Sciatic nerve (tissue), 2 donors: ENCODE results near the gene TBX15. TPM values are rescaled to one million over a fixed set of nuclear protein-coding genes. Genes with fewer than 3 reads are reported as not detected.

Experiments used
- ATAC-seq: fragments of 200-7000 bp; cut with Tn5 transposase; one replicate; pipeline ENCODE4 v1.9.1; 2020; ENCODE audit warnings: mild to moderate bottlenecking, moderate library complexity
- DNase-seq: peaks from one replicate; pipeline ENCODE4 v3.0.0-alpha.2; 2020; ENCODE audit warnings: low spot score
- intact Hi-C: fragments of 100-400 bp; cut with DNase I; formaldehyde crosslinking; loops from one replicate; pipeline ENCODE4 v1.14.2; 2022
- total RNA-seq: library from RNA; stranded (reverse); fragmentation: NEBNext Ultra II Directional; extraction: Animal tissue kit (Norgen Biotek cat#: 25700); gene quantifications from one replicate; pipeline ENCODE4 v1.2.1, GENCODE V29; 2021
- donor health status: DM: no; HTN: no; CAD: no.
- donor health status: DM: no; HTN: no; CAD: no.

Gene TBX15
- total RNA-seq, 1 donor from 2014 or later: 12.5 TPM

GRCh38 chr1:118914379-118915161, 73.6 kb downstream of the TBX15 start:
- DNase-seq (no peak), ATAC-seq (no peak)
- intact Hi-C loops: no loop called here

DNA sequence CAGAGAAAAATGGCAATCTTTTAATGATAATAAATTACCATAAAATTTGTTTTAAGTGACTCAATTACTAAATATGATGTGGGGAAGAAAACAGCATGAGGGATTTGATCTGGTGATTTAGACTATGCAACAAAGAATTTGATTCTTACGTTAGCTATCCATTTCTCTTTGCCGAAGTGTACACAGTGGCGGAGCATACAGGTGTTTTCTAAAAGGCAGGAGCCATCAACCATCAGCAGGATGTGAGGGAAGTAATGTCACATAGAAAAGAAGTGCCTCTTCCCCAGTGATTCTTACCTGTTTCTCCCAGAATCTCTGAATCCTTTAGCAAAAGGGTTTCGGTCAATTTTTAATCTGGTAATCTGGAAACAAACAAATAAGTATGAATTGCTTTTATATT, 74.3 kb downstream of the TBX15 start:
- intact Hi-C loops: no loop called here
- DNase-seq: no peak
- ATAC-seq: no peak

- DNase-seq (no peak), ATAC-seq (no peak)
- intact Hi-C loops: no loop called here
Observed at GRCh38 chr1:118912574-118912973, 75.6 kb downstream of the TBX15 start.

- intact Hi-C loops: no loop called here
- no peak for DNase-seq
- no peak for ATAC-seq
Observed at GRCh38 chr1:118911571-118911970, 76.6 kb downstream of the TBX15 start.

- ATAC-seq: no peak
- intact Hi-C loops: no loop called here
- no peak for DNase-seq
Observed at GRCh38 chr1:118907466-118907865, 80.7 kb downstream of the TBX15 start.

DNA sequence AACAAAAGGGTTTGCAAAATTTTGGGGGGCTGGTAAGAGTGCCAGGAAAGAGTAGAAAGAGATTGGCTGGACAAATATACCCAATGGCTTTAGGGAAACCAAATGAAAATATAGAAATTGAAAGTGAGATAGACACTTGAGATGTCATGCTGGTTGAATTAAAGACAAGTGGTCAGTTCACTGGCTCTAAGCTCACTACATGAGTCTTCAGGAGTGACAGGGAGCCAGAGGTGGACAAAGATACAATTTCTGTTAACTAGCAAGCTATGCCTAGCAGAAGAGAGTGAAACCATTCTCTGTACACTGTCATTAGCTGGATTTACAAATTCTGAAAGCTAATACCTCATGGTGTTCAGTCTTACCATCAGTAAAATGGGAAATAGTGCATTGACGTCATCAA, 82.5 kb downstream of the TBX15 start:
- DNase-seq (no peak), ATAC-seq (peak; percentile 60)
- intact Hi-C loops: no loop called here

DNA sequence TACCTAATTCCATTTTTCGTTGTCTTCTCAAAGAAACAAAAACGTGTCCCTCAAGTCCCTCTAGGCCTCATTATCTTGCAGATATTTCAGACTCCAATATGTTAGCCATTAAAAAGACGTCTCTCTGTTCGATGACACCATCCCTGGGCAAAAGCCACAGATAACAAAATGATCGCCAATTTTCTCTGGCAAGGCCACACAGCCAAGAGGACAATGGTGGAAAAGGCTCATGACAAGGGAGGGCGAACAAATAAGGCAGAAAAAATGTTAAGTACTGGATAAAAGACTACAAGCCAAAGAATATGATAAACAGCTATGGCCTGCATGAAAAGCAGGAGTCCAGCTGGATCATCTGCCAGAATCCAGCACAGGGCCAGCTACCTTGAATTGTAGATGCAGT, 82.9 kb downstream of the TBX15 start:
- intact Hi-C loops: no loop called here
- ATAC-seq (peak; percentile 93), DNase-seq (peak; percentile 66)

GRCh38 chr1:118902711-118903191, 85.4 kb downstream of the TBX15 start:
- ATAC-seq (no peak), DNase-seq (no peak)
- intact Hi-C loops: no loop called here

- no peak for DNase-seq
- intact Hi-C loops: no loop called here
- ATAC-seq: no peak
Observed at GRCh38 chr1:118902299-118902698, 85.8 kb downstream of the TBX15 start.

- DNase-seq: no peak
- intact Hi-C loops: no loop called here
- ATAC-seq: no peak
Observed at GRCh38 chr1:118900643-118901440, 87.3 kb downstream of the TBX15 start.

- intact Hi-C loops: loop anchor here (5.0 kb wide), 1 partner anchor 1912 kb away; no protein-coding TSS in a partner anchor
- ATAC-seq (no peak), DNase-seq (no peak)
Observed at GRCh38 chr1:118899340-118899739, 88.8 kb downstream of the TBX15 start.

DNA sequence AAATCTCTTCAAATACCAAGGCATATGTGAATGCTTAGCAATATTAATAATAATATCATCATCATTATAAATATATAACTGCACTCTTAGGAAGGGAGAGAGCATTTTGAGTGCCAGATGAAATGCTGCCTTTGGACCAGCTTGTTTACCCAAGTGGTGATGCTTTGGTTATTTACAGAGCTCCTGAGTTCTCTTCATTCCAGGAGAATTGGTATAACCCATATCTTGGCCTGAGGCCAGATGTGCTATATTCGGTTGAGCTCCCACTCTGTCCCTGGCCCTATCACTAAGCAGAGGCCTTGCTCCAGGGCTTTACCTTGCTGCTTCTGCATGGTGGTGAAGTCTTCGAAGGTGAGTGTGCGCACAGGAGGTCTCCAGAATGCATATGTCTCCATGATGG, 89.4 kb downstream of the TBX15 start:
- intact Hi-C loops: loop anchor here (5.0 kb wide), 1 partner anchor 1911 kb away; no protein-coding TSS in a partner anchor
- ATAC-seq: no peak
- DNase-seq: no peak

DNA sequence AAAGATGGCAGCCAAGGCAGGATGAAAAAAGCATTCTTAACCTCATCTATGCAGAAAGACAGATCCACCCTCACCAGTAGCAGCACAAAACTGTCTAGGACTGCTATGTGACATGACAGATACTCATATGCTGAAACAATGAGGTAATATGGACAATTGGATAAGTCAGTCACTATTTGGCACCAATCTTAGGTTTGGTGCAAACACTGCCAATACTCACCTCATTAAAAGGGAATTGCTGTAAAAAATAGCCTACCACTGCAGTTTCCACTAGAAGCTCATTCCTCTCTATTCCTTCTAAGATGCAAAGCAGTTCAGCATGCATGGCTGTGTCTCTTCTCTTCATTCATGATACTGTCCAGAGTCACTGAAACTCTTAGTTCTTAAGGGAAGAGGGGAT, 91.7 kb downstream of the TBX15 start:
- no peak for DNase-seq
- ATAC-seq: no peak
- intact Hi-C loops: loop anchor here (5.0 kb wide), 1 partner anchor 1909 kb away; no protein-coding TSS in a partner anchor

DNA sequence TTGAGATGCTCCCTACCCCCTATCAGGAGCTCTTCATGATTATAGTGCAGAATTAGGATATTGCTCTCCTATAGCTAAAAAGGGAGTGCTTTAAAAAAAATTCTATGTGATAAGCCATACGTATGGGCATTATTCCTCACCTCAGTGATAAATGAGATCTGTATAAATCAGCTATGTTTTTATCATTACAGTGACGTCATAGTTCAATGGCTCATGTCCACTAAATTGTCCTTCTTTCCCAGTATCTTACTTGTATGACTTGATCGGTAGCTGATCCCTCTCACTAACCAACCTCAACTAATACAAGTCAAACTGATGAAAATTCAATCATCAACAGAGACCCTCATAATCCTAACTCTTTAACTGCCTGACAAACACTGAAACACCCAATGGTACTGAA, 93.3 kb downstream of the TBX15 start:
- no peak for DNase-seq
- ATAC-seq: no peak
- intact Hi-C loops: loop anchor here (5.0 kb wide), 1 partner anchor 1908 kb away; no protein-coding TSS in a partner anchor

DNA sequence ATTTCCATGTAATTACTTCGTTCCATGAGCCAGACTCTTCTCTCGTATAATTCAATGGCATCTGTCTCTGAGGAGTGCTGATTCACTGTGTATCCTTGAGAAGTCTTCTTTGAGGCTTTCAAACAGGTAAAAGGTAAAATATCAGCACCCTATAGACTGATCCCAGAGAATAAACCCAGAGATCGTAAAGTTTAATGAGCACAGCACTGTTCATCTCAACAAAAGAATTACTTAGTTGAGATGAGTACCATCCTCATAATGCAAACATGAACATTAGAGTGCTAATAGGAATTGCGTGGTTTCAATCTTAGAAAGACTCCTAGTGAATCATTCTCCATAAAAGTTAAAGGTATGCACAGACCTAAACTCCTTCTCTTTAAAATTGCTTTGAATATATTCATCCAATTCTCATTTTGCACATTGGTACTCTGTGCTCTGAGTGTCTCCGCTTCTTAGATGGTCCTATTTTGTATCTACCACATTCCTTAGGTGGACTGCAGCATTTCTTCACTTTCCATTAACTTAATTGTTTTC, 97.2 kb downstream of the TBX15 start:
- ATAC-seq: no peak
- intact Hi-C loops: no loop called here
- no peak for DNase-seq

DNA sequence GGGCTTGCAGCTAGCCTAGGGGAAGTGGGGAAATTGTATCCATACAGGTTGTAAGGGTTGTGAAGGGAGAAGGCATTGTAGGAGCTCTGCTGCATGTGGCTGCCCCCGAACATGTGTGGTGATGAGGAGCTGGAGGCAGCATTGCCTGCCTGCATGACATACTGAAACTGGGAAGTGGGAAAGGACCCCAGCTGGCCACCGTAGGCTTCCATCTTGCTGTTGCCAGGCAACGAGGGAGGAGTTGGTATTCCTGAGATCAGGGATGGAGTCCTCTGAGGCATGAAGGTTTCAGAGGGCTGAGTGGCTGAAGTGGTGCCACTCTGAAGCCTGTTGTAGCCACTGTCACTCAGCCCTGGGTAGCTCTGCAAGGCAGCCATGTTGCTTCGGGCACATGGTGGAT, 103.2 kb downstream of the TBX15 start:
- intact Hi-C loops: no loop called here
- ATAC-seq: no peak
- DNase-seq: no peak

DNA sequence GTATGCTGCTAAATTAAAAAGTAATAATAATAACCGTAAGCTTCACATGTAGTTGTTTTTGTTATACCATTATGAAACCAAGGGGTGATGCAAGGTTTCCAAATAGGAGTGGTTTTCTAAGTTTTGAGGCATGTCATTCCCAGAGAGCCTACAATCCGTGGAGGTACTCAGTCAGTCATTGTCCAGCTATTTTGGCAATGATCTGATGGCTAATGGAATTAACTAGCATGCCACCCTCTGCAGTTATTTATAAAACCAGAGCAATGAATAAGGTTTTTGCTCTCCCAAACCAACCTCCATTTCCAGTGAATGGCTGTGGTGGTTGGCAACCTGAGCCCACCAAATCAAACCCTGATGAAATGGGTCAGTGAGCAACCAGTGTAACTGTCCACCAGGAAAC, 106.4 kb downstream of the TBX15 start:
- ATAC-seq (no peak), DNase-seq (no peak)
- intact Hi-C loops: no loop called here

DNA sequence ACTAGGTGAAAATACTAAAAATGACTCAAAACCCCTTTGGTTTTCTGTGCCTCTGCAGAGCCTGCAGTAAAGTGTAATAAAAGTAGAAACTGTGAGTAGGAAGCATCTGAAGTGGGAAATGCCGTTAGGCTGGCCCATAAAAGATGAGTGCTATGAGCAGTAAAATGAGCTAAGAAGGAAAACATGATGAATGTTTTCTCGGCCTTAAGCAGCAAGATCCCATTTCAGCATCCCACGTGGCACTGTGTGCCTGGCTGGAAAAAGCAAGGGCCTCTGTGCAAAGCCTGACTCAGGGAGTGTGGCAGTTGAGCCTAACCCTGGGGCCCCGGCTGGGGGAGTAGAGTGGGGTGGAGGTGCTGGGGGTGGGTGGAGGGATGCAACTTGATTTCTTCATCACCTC, 109.5 kb downstream of the TBX15 start:
- no peak for DNase-seq
- ATAC-seq: no peak
- intact Hi-C loops: no loop called here

- ATAC-seq (no peak), DNase-seq (no peak)
- intact Hi-C loops: no loop called here
Observed at GRCh38 chr1:118877668-118878396, 110.3 kb downstream of the TBX15 start.
